ENCODE measurements around the gene HSD11B1L.

Gene HSD11B1L

DNA sequence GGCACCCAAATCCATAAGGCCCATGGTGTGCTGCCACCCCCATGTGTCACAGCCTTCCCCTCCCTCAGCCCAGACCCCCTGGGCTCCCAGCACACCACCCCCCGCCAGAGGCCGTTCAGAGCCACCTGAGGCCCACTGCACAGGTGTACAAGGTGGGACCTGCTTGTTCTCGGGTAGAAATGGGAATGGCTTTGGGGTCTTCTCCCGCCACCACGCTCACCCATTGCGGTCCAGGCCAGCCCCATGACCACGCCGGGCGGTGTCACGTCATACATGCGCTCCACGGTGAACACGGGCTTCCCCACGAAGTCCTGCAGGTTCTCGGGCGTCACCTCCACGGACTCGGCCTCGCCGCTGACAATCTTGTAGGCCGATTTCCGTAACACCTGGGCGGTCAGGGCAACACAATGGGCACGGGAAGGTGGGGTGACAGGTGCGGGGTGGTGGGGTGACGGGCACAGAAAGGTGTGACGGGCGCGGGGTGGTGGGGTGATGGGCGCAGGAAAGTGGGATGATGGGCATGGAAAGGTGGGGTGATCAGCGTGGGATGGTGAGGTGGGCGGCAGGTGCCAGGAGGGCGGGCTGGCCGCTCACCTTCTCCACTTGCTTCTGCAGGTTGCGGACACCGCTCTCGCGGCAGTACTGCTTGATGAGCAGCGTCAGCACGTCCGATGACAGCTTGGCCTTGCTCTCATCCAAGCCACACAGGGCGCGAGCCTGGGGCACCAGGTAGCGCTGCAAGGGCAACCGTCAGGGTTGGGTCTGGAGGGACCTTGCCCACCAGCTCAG is 13.5 kb downstream of the HSD11B1L start (continued):
- TF ChIP-seq KLF8 (tag by site-specific recombination; IDR thresholded peaks at IDR 0.05) (0 out of 2 replicates have a peak, but pooled peaks have one; percentile 65), ZBTB8A (tag by site-specific recombination; IDR thresholded peaks at IDR 0.05) (peak; percentile 49; the same call in 1 of the 2 replicates), ZEB2 (tag by site-specific recombination; IDR thresholded peaks at IDR 0.05) (peak; percentile 50), SP7 (tag by site-specific recombination; IDR thresholded peaks at IDR 0.05) (peak; percentile 7; the same call in 1 of the 2 replicates), GLIS1 (tag by site-specific recombination; IDR thresholded peaks at IDR 0.05) (peak; percentile 67), BCL11B (tag by site-specific recombination; IDR thresholded peaks at IDR 0.05; ENCODE audit: low read depth) (peak; percentile 56; the same call in 1 of the 2 replicates), ZNF548 (tag by site-specific recombination; IDR thresholded peaks at IDR 0.05) (no peak), ZNF785 (tag by site-specific recombination; IDR thresholded peaks at IDR 0.05) (no peak)
- TF ChIP-seq, protein P1, sequence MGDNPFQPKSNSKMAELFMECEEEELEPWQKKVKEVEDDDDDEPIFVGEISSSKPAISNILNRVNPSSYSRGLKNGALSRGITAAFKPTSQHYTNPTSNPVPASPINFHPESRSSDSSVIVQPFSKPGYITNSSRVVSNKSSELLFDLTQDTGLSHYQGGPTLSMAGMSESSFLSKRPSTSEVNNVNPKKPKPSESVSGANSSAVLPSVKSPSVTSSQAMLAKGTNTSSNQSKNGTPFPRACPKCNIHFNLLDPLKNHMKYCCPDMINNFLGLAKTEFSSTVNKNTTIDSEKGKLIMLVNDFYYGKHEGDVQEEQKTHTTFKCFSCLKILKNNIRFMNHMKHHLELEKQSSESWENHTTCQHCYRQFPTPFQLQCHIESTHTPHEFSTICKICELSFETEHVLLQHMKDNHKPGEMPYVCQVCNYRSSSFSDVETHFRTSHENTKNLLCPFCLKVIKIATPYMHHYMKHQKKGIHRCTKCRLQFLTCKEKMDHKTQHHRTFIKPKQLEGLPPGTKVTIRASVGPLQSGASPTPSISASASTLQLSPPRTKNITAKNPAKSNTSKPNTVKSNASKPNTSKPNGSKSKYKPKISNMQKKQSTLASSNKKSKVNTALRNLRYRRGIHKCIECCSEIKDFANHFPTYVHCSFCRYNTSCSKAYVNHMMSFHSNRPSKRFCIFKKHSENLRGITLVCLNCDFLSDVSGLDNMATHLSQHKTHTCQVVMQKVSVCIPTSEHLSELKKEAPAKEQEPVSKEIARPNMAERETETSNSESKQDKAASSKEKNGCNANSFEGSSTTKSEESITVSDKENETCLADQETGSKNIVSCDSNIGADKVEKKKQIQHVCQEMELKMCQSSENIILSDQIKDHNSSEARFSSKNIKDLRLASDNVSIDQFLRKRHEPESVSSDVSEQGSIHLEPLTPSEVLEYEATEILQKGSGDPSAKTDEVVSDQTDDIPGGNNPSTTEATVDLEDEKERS (tag by site-specific recombination; IDR thresholded peaks at IDR 0.05) = no peak

DNA sequence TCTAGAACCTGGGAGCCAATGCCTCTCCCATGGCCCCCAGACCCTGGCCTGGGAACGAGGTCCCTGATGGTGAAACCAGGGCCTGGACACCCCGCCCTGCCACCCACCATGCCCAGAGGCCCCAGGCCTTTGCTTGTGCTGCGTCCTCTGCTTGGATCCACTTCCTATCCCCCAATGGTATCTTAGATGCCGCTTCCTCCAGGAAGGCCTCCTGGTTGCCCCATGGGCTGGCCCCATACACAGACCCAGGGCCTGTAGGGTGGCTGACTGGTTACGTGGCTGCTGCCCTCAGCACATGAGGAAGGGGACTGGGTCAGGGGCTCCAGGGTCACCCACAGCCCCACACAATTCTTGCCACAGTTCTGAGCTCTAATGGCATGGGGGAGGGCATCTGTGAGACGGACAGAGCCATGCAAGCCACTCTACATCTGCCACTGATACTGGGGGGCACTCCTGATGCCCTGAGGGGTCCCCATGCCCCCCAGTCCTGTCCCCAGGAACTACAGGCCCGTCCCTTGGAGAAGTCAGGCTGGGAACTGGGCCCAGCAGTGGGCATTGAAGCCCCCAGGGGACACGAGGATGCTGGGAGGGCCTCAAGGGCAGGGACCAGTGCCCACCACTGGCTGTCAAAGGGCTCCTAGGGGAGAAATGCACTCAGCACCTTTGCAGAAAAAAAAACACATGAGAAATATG is 14.3 kb downstream of the HSD11B1L start:
- no peaks in the 10 kb centered on the region; the same call in 1 of the 2 replicates for H3K4me1 ChIP-seq (ENCODE audit: control insufficient read depth, insufficient read depth, low read length)
- no peaks in the 10 kb centered on the region for H3K9me3 ChIP-seq (ENCODE audit: control insufficient read depth, insufficient read depth, low read depth, low read length)
- POLR2A ChIA-PET = interaction anchor here (0.6 to 3.0 kb wide), 5 partner anchors 8 to 1340 kb away, joined by 3 to 12 read pairs (median 6); partner anchors contain the start of genes CATSPERD and LONP1
- CTCF ChIA-PET = no interaction called here
- peaks cover 8 to 82% of the 10 kb centered on the region in 2 experiments; a peak in 2 of 3 replicates for H3K36me3 ChIP-seq (ENCODE audit: control insufficient read depth in 2 of 2, insufficient read depth in 1 of 2, low read length in 2 of 2)
- TF ChIP-seq, protein P2, sequence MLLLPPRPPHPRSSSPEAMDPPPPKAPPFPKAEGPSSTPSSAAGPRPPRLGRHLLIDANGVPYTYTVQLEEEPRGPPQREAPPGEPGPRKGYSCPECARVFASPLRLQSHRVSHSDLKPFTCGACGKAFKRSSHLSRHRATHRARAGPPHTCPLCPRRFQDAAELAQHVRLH (tag by site-specific recombination; IDR thresholded peaks at IDR 0.05) = peak; percentile 83; the same call in 1 of the 2 replicates
- TF ChIP-seq ZNF654 (tag by site-specific recombination; IDR thresholded peaks at IDR 0.05; ENCODE audit: low read depth) (no peak), ZNF302 (tag by site-specific recombination; IDR thresholded peaks at IDR 0.05; ENCODE audit: low read depth) (no peak), ZNF791 (tag by site-specific recombination; IDR thresholded peaks at IDR 0.05) (no peak), SP7 (tag by site-specific recombination; IDR thresholded peaks at IDR 0.05) (peak; percentile 8; the same call in 1 of the 2 replicates), FEZF1 (tag by site-specific recombination; IDR thresholded peaks at IDR 0.05) (0 out of 2 replicates have a peak, but pooled peaks have one; percentile 7), ZNF404 (tag by site-specific recombination; IDR thresholded peaks at IDR 0.05) (no peak), ZNF175 (tag by site-specific recombination; IDR thresholded peaks at IDR 0.05) (no peak), ZNF121 (tag by site-specific recombination; IDR thresholded peaks at IDR 0.05) (0 out of 2 replicates have a peak, but pooled peaks have one; percentile 16), ZNF623 (tag by site-specific recombination; IDR thresholded peaks at IDR 0.05) (peak; percentile 69)
- TF ChIP-seq, protein P3, sequence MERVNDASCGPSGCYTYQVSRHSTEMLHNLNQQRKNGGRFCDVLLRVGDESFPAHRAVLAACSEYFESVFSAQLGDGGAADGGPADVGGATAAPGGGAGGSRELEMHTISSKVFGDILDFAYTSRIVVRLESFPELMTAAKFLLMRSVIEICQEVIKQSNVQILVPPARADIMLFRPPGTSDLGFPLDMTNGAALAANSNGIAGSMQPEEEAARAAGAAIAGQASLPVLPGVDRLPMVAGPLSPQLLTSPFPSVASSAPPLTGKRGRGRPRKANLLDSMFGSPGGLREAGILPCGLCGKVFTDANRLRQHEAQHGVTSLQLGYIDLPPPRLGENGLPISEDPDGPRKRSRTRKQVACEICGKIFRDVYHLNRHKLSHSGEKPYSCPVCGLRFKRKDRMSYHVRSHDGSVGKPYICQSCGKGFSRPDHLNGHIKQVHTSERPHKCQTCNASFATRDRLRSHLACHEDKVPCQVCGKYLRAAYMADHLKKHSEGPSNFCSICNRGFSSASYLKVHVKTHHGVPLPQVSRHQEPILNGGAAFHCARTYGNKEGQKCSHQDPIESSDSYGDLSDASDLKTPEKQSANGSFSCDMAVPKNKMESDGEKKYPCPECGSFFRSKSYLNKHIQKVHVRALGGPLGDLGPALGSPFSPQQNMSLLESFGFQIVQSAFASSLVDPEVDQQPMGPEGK (tag by site-specific recombination; IDR thresholded peaks at IDR 0.05) = peak; percentile 4; the same call in 1 of the 2 replicates
- TF ChIP-seq, protein P4, sequence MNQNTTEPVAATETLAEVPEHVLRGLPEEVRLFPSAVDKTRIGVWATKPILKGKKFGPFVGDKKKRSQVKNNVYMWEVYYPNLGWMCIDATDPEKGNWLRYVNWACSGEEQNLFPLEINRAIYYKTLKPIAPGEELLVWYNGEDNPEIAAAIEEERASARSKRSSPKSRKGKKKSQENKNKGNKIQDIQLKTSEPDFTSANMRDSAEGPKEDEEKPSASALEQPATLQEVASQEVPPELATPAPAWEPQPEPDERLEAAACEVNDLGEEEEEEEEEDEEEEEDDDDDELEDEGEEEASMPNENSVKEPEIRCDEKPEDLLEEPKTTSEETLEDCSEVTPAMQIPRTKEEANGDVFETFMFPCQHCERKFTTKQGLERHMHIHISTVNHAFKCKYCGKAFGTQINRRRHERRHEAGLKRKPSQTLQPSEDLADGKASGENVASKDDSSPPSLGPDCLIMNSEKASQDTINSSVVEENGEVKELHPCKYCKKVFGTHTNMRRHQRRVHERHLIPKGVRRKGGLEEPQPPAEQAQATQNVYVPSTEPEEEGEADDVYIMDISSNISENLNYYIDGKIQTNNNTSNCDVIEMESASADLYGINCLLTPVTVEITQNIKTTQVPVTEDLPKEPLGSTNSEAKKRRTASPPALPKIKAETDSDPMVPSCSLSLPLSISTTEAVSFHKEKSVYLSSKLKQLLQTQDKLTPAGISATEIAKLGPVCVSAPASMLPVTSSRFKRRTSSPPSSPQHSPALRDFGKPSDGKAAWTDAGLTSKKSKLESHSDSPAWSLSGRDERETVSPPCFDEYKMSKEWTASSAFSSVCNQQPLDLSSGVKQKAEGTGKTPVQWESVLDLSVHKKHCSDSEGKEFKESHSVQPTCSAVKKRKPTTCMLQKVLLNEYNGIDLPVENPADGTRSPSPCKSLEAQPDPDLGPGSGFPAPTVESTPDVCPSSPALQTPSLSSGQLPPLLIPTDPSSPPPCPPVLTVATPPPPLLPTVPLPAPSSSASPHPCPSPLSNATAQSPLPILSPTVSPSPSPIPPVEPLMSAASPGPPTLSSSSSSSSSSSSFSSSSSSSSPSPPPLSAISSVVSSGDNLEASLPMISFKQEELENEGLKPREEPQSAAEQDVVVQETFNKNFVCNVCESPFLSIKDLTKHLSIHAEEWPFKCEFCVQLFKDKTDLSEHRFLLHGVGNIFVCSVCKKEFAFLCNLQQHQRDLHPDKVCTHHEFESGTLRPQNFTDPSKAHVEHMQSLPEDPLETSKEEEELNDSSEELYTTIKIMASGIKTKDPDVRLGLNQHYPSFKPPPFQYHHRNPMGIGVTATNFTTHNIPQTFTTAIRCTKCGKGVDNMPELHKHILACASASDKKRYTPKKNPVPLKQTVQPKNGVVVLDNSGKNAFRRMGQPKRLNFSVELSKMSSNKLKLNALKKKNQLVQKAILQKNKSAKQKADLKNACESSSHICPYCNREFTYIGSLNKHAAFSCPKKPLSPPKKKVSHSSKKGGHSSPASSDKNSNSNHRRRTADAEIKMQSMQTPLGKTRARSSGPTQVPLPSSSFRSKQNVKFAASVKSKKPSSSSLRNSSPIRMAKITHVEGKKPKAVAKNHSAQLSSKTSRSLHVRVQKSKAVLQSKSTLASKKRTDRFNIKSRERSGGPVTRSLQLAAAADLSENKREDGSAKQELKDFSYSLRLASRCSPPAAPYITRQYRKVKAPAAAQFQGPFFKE (tag by site-specific recombination; IDR thresholded peaks at IDR 0.05; ENCODE audit: borderline replicate concordance) = no peak
- H3K27ac ChIP-seq (ENCODE audit: extremely low read depth, low read depth, low read length) = peak overlapping the region; percentile 50
- no peak overlapping the region for H3K4me3 ChIP-seq (ENCODE audit: low read depth, low read length)
